ENCODE measurements around the gene SNAP23.
"Not testable (repeated sequence)": the region's sequence is repeated elsewhere in the genome, so short reads cannot be mapped to it uniquely, and the experiment has no call there.

SNAP23 gene

DNA sequence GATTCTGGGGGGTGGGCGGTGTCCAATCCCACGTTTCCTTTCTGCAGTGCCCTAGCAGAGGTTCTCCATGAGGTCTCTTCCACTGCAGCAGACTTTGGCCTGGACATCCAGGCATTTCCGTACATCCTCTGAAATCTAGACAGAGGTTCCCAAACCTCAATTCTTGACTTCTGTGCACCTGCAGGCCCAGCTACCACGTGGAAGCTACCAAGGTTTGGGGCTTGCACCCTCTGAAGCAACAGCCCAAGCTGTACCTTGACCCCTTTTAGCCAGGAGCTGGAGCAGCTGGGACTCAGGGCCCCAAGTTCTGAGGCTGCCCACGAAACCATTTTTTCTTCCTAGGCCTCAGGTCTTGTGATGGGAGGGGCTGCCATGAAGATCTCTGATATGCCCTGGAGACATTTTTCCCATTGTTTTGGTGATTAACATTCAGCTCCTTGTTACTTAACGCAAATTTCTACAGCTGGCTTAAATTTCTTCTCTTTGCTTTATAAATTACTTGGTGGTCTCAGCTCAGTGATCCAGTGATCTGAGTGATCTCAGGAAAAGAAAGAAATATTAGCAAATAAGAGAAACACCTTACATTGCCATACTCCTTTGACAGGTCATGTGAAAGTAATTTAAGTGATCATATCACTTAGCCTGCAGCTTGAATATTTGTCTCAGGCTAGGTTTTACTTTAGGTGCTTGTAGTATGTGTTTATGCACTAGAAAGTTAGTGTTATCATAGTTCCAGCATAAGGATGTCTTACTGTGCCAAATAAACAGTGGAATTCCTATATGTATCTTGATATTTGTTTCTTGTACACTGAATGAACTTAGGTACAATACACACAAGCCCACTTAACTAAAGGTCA is 3.0 kb downstream of the SNAP23 start:
- DNase-seq (ENCODE audit: low read depth in 2 of 2): no peak

- DNase-seq (ENCODE audit: low read depth in 2 of 2): no peak
These were observed 4.6 kb downstream of the SNAP23 start for GRCh38 chr15:42499858-42500609.

DNA sequence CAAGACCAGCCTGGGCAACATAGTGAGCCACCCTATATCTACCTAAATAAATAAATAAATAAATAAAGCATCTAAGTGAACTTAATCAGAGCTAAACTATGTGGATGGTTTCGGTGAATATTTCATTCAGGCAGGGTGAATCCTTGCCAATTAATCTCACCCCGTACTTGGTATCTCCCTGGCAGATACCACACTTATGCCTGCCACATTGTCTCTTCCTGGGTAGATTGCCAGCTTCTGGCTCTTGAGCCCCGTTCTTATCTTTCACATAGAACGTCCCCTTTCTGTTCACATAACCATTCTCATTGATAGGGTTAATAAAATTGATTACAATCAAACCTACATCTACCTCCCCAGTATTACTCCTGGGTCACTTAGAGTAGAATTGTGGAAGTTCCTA is 7.0 kb downstream of the SNAP23 start:
- no peak for DNase-seq (ENCODE audit: low read depth in 2 of 2)

GRCh38 chr15:42503825-42504224 is 8.4 kb downstream of the SNAP23 start:
- DNase-seq (ENCODE audit: low read depth in 2 of 2): no peak

DNA sequence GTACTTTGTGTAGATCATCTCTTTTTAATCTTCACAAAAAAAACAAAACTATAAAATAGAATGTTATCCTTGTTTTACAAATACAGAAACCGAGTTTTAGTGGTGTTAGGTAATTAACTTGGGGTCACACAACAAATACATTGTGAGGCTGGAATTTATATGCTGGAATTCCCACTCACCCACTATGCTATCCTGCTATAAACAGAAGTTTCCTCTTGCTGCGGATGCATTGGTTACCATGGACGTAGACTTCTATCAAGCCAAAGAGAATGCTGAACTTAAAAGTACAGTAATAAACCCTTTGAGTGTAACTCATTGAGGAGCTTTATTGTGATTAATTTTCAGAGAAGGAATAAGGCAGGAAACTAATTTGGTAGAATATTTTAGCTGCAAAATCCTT is 9.2 kb downstream of the SNAP23 start:
- no peak for DNase-seq (ENCODE audit: low read depth in 2 of 2)

GRCh38 chr15:42507514-42507913 is 12.1 kb downstream of the SNAP23 start:
- DNase-seq (ENCODE audit: low read depth in 2 of 2): no peak

DNA sequence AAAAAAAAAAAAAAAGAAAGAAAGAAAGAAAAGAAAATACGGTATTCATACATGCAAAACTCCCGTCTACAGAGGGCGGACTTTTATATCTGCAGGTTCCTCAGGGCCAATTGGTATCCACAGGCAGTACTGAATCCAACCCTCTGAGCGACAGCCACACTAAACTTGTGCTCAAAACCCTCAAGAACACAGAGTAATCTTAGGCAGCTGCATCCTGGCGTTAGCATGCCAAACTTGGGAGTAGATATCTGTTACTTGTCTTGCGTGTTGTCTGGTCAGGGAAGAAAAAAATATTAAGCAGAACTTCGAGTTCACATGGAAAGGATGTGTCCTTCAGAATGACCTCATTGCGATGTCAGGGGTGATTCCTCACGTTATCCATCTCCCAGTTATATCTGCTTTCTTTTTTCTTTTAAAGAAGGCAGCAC is 12.8 kb downstream of the SNAP23 start:
- no peak for DNase-seq (ENCODE audit: low read depth in 2 of 2)

DNA sequence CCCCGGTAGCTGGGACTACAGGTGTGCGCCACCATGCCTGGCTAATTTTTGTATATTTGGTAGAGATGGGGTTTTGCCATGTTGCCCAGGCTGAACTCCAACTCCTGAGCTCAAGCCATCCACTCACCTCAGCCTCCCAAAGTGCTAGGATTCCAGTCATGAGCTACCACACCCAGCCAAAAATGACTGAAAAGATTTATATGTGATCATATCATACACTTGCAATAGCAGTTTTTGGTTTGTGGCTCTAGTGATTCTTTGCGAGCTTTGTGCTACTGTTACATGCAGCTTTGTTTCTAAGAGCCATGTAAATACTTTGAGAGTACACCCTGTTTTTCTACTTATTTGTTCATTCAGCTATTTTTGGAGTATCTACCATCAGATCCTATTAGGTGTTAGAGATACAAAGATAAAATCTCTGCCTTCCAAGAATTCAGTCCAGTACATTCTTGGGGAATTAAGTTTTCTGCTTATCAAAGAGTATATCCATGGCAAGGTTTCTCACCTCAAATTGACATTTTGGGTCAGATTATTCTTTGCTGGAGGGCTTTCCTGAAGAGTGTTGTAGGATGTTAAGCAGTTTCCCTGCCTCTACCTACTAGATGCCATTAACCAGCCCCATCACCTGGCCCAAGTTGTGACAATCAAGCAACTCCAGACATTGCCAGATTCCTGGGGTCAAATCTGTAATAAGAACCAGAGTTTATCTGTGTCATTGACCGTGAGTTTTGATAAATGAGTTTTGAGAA is 15.0 kb downstream of the SNAP23 start:
- DNase-seq (ENCODE audit: low read depth in 2 of 2): no peak

DNA sequence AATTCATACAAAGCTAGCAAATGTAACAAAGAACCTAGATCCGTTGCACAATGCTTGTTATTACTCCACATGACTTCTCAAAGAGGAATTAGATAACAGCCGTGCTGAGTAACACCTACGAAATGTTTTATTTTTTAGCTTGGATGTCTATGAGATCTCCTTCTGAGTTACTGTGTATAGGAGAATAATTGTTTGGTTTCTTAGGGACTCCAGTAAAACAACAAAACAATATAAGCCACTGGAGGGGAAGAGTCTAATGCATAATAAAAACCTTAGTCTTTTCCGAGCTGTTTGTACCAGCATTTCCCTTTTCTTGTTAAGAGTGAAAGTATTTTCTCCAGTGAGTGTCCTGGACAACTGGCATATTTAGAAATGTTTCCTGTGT is 15.6 kb downstream of the SNAP23 start:
- no peak for DNase-seq (ENCODE audit: low read depth in 2 of 2)

DNA sequence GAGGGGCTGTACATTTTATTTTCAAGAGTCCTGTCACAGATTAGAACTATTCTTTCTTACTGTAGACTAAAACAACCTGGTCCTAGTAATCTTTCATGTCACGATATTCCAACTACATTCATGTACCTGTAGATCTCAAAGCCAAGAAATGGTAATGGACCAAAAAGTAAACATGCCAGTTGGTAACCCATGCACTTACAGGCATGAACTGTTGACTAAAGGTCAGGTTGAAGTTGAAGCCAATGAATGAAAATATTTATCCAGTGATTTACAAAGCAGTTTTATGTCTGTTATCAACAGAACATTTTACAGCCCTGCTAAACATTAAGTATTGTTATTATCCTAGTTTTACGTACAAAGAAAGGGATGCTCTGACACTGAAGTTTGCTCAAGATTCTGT is 27.9 kb downstream of the SNAP23 start:
- DNase-seq (ENCODE audit: low read depth in 2 of 2): no peak

- no peak for DNase-seq (ENCODE audit: low read depth in 2 of 2)
These were observed 33.5 kb downstream of the SNAP23 start for GRCh38 chr15:42528970-42529369.

DNA sequence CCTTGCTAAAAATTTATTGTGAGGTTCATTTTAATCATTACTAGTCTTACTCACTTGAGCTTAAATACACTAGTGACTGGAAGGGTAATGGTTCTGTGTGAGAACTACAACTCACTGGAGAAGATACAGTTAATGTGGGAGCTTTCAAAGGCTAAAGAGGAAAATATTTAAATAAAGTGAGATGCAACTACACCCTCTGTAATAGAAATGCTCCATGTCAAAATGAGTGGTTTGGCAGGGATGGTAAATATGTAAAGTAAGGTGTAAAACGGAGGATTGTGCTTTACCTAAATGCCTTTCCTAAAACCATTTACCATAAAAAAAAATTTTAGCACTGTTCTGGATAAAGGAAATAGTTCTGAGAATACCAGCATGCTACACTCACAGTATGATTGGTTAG is 37.8 kb downstream of the SNAP23 start:
- DNase-seq (ENCODE audit: low read depth in 2 of 2): no peak

DNA sequence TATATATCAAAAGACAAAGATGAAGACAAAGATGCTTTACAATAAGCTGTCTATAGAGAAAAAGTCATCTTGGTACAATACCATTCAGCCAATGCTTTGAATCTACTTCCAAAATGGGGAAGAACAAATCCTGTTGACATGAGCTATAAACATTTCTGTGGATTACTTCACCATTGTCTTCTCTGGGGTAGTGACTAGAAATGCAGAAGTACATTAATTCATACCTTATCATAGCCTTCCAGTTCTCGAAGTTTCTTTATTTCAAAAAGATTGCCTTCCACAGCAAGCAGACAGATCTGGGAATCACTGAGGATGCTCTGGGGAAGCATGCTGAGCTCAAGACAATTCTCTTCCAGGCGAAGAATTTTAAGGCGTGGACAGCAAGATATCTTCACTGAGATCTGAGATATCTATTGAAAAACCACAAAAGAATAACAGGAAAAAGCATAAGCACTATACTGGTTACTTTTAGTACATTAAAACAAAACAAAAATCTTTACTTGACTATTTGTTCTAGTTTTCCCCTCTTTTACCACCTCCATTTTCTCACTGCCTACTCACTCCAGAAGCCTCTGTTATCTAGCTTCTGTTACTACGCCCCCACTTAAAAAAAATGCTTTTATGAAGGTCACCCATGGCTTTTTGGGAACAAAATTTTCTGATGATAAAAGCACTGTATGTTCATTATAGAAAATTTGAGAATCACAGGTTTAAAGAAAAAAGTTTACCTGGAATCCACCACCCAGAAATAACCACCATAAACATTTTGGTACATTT is 49.6 kb downstream of the SNAP23 start:
- DNase-seq (ENCODE audit: low read depth in 2 of 2): no peak

GRCh38 chr15:42547918-42548248 is 52.4 kb downstream of the SNAP23 start:
- no peak for DNase-seq (ENCODE audit: low read depth in 2 of 2)

DNA sequence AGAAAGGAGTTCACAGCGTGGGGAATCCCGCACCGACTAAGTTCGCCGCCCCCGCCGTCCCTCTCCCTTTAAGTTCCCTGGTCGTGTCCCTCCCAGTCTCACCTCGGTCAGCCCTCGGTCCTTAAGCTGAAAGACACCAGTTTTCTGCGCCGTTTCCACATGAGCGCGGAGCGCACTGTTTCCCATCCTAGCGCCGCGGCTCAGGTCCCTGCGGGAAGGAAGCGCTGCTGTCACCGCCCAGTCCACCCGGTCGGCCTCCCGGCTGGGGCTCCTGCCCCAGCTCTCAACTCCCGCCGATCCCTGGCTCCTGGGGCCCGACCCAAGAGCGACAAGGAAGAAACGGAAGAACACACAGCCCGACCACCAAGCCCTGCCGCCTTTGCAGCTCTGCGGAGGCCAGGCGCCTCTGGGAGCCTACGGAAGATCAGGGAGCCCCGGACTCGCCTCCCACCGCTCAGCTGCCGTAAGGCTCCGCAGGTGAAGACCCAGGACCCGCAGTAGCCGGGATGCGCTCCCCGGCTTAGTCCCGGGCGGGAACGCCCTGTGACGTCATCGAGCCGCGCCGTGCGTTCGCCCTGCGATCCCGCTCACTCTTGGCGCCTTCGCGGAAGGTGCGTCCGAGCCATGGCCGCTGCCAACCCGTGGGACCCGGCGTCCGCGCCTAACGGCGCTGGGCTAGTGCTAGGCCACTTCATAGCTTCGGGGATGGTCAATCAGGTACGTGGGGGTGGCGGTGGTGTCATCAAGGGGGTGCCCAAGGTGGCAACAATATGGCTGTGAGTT is 53.0 kb downstream of the SNAP23 start, which contains the start of the genes HAUS2 and LRRC57:
Gene HAUS2, plus strand, starts transcription at position 590 of the 783 bp plus-strand sequence. Its CDS starts 35 bp downstream, at position 625.
Gene LRRC57, minus strand, starts transcription at position 545 of the 783 bp plus-strand sequence. Its CDS starts 359 bp downstream, at position 186.
- peak; percentile 58 to 82 for DNase-seq (ENCODE audit: low read depth in 2 of 2)

GRCh38 chr15:42549032-42549491 is 53.6 kb downstream of the SNAP23 start:
- no peak for DNase-seq (ENCODE audit: low read depth in 2 of 2)

DNA sequence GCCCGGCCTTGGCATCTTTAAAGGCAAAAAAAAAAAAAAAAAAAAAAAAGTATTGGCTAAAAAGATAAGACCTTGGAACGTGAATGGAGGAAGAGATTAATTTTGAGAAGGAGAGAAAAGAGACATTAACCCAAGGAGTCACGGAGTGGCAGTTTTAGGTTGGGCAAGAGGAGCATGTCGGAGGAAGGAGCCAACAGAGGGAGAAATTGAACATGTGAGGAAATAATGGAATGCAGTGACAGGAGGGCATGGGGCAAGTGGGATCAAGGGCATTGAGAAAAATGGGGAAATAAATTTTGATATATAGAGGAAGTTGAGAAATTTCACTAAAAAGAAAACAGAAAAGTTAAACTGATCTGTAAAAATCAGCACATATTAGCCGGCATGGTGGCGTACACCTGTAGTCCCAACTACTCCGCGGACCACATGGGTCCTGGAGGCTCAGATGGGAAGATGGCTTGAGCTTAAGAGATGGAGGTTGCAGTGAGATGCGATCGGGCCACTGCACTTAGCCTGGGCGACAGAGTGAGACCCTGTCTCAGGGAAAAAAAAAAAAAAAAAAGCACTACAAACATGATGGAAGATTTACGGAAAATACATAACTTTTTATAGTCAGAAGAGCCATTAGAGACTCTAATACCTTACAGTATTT is 54.4 kb downstream of the SNAP23 start:
- DNase-seq (ENCODE audit: low read depth in 2 of 2): no peak

- DNase-seq (ENCODE audit: low read depth in 2 of 2): no peak
These were observed 58.1 kb downstream of the SNAP23 start for GRCh38 chr15:42553554-42553953.

- not testable (repeated sequence) for DNase-seq (ENCODE audit: low read depth in 2 of 2)
These were observed 61.2 kb downstream of the SNAP23 start for GRCh38 chr15:42556550-42557207.

Data from stimulated activated CD4-positive, alpha-beta T cell treated with anti-CD3 and anti-CD28 coated beads, Interleukin-1b, Interleukin-23, amount 100 ng/mL, for 1 hour (primary cell).